Activated CD8-positive, alpha-beta T cell treated with anti-CD3 and anti-CD28 coated beads, Interleukin-2, amount 10 ng/mL, durations not matched to agents 7 days and 5 days (primary cell): ENCODE measurements around the gene MMD. TPM values are rescaled to one million over a fixed set of nuclear protein-coding genes. Genes with fewer than 3 reads are reported as not detected.
A peak's percentile ranks its signal among the peaks of the same experiment; 100 is the strongest.

Experiments
- ATAC-seq: fragments of 150-1000 bp; cut with Tn5 transposase; one replicate; pipeline ENCODE4 v1.10.0; 2021; ENCODE audit warnings: moderate library complexity
- CTCF ChIA-PET: fragments of 350-600 bp; sonication (Branson Sonifier 250); formaldehyde crosslinking; loops from one replicate; lab custom pipeline; 2021; ENCODE audit warnings: antibody characterized with exemption; lab: Charles Lee
- POLR2A ChIA-PET: fragments of 350-600 bp; sonication (Branson Sonifier 250); formaldehyde crosslinking; loops from one replicate; lab custom pipeline; 2021; ENCODE audit warnings: antibody characterized with exemption; lab: Charles Lee
- DNase-seq: peaks from one replicate; pipeline ENCODE4 v3.0.0-alpha.2; 2020
- H3K27ac Mint-ChIP-seq: one replicate; pipeline ENCODE4 v1.8.0; 2021; ENCODE audit warnings: mild to moderate bottlenecking, mixed read lengths
- H3K27me3 Mint-ChIP-seq: one replicate; pipeline ENCODE4 v1.8.0; 2021; ENCODE audit warnings: low read depth, mixed read lengths
- H3K36me3 Mint-ChIP-seq: one replicate; pipeline ENCODE4 v1.8.0; 2021; ENCODE audit warnings: low read depth, mixed read lengths
- H3K4me1 Mint-ChIP-seq: one replicate; pipeline ENCODE4 v1.8.0; 2021; ENCODE audit warnings: low read depth, mixed read lengths
- H3K4me3 Mint-ChIP-seq: one replicate; pipeline ENCODE4 v1.8.0; 2021; ENCODE audit warnings: mild to moderate bottlenecking, mixed read lengths
- H3K9me3 Mint-ChIP-seq: one replicate; pipeline ENCODE4 v1.8.0; 2022; ENCODE audit warnings: mixed read lengths; ENCODE audit not compliant: insufficient read depth
- total RNA-seq, 2 experiments: library from RNA; stranded (reverse); gene quantifications; one replicate each; pipeline ENCODE4 v1.2.3, GENCODE V29; 2021

The MMD gene
- total RNA-seq, 2 experiments from 2014 or later = 39.4 to 41.3 TPM

DNA sequence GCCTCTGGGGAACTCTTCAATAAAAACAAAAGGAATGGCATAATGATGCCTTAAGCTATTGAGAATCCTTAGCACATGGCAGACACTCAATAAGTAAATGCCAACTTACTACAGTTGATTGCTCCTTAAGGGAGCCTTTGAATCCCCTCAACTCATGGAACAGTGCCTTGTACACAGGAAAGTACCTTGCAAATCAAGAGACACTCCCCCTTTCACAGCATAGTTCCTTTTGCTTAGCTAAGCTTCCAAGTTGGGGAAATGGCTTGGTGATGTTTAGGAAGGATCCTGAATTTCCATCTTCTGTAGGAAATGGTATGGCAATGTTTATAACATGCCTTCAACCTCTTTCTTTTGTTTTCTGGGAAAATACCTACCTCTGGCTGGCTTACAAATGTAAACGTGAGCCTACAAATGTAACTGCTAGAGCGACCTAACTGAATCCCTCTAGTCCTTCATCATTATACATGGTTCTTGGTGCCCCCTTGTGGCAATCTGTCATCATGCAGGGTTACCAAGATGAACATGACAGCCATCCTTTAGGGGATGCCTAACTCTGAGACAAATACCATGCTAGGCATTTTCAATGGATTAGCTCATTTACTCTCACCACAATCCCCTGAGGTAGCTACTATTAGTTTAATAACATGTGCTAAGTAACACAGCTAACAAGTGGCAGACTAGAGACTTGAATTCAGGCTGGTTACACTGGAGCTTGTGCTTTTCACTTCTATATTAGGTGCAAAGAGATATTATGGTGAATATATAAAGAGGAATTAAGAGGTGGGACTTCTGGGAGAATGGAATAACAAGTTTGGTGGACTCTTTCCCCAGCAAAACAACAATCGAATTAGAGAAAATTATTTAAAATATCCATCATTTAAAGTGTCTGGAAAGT is 65.0 kb downstream of the MMD start:
- peaks cover 27% of the 10 kb centered on the region for H3K27me3 Mint-ChIP-seq
- no peak overlapping the region for H3K27ac Mint-ChIP-seq
- ATAC-seq (peak; percentile 88), DNase-seq (peak; percentile 87)
- H3K4me1 Mint-ChIP-seq = peaks cover 11% of the 10 kb centered on the region
- CTCF ChIA-PET = interaction anchor here (0.8 to 4.5 kb wide), 35 partner anchors 9 to 455 kb away, joined by 3 to 62 read pairs (median 4); partner anchors contain the start of gene SMIM36
- H3K36me3 Mint-ChIP-seq = peaks cover 9% of the 10 kb centered on the region
- H3K9me3 Mint-ChIP-seq = peaks cover 11% of the 10 kb centered on the region
- H3K4me3 Mint-ChIP-seq = no peak overlapping the region
- POLR2A ChIA-PET = no interaction called here

DNA sequence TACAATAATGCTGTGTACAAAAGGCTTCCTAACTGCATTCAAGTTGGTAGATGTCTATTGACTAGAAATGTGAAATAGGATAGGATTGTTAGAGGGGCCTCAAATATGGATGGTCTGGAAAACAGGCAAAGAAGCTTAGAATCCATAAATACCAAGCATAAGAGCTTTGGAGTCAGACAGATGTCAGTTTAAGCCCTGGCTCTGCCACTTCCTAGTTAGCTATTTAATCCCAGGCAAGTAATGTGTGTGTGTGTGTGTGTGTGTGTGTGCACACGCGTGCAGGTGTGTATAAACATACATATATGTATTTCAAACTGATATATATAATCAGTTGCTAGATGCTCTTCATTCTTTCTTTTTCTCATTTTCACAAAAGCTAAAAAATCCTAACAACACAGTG is 66.7 kb downstream of the MMD start:
- CTCF ChIA-PET = interaction anchor here (0.7 to 4.5 kb wide), 10 partner anchors 10 to 1327 kb away, joined by 3 to 62 read pairs (median 6); partner anchors contain the start of gene SMIM36
- no peaks in the 10 kb centered on the region for H3K36me3 Mint-ChIP-seq

DNA sequence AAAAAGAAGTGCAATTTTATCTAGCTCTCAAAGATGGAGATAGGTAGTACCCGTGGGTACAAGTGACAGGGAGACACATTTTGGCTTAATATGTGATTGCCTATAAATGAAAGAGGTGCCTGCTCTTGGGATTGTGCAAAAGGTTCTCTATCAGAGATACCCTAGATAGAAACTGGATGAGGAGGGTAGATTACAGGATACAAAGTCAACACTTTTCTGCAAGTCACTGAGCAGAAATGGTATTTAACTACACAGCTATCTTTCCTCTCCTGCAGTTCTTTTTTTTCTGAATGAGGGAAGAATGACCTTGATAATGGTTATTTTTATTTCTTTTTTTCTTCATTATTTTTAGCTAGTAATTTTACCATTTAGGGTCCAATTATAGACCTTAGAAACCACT is 67.6 kb downstream of the MMD start:
- Mint-ChIP-seq H3K27me3 (peaks cover 11% of the 10 kb centered on the region), H3K9me3 (no peaks in the 10 kb centered on the region), H3K4me3 (no peak overlapping the region), H3K27ac (no peak overlapping the region), H3K36me3 (no peaks in the 10 kb centered on the region), H3K4me1 (peaks cover 34% of the 10 kb centered on the region)
- ATAC-seq (no peak), DNase-seq (no peak)
- ChIA-PET CTCF (interaction anchor here (0.7 to 4.5 kb wide), 7 partner anchors 44 to 382 kb away, joined by 3 to 62 read pairs (median 3); no protein-coding TSS in a partner anchor), POLR2A (interaction anchor here (0.6 kb wide), 1 partner anchor 61 kb away, joined by 5 read pairs; no protein-coding TSS in a partner anchor)

More for the DNA sequence above, 66.7 kb downstream of the MMD start:
- Mint-ChIP-seq H3K9me3 (no peaks in the 10 kb centered on the region), H3K27me3 (peaks cover 14% of the 10 kb centered on the region), H3K4me3 (no peak overlapping the region), H3K27ac (no peak overlapping the region), H3K4me1 (peaks cover 25% of the 10 kb centered on the region)
- POLR2A ChIA-PET = no interaction called here
- no peak for DNase-seq
- ATAC-seq = no peak

DNA sequence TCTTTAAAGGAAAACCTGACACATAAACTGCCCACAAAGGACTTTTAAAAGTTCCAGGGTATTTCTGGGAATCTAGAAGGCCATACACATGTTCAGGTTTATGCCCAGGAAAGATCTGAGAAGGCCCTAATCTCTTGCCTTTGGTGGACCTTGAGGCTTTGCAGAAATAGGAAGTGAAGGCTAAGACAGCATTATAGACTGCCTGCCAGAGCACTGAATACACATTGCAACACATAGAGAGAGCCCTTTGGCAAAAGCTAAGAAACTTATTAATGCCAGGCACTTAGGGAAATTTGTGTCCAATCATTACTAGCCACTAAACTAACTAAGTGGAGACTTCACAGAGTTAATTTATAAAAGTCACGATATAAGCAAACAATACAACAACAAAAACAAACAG is 70.4 kb downstream of the MMD start:
- H3K27ac Mint-ChIP-seq = no peak overlapping the region
- H3K4me1 Mint-ChIP-seq = peaks cover 53% of the 10 kb centered on the region
- peaks cover 4% of the 10 kb centered on the region for H3K36me3 Mint-ChIP-seq
- ChIA-PET POLR2A (no interaction called here), CTCF (interaction anchor here (1.2 to 1.9 kb wide), 2 partner anchors 163 to 358 kb away, joined by 4 to 7 read pairs; no protein-coding TSS in a partner anchor)
- H3K4me3 Mint-ChIP-seq = no peak overlapping the region
- peaks cover 9% of the 10 kb centered on the region for H3K27me3 Mint-ChIP-seq
- ATAC-seq (no peak), DNase-seq (no peak)
- no peaks in the 10 kb centered on the region for H3K9me3 Mint-ChIP-seq

DNA sequence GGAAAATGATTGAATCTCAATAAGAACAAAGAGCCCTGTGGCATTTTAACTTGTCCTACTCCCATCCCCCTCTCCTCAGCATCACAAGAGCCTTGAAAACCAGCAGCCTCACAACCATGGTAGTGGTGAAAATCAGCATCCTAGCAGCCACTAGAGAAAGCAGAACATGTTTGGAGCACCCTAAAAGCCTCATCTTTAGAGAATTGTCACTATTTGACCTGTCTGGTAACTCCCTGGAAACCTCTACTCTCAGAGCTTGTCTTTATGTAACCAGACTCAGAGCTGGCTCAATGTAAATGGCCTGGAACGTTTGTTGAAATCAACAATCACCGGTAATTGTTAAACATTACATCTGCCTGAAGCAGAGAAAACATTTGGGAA is 70.8 kb downstream of the MMD start:
- no peak overlapping the region for H3K4me3 Mint-ChIP-seq
- peaks cover 5% of the 10 kb centered on the region for H3K36me3 Mint-ChIP-seq
- no peaks in the 10 kb centered on the region for H3K9me3 Mint-ChIP-seq
- ChIA-PET CTCF (no interaction called here), POLR2A (no interaction called here)
- H3K4me1 Mint-ChIP-seq = peaks cover 53% of the 10 kb centered on the region
- H3K27ac Mint-ChIP-seq = no peak overlapping the region
- DNase-seq = no peak
- no peak for ATAC-seq
- peaks cover 9% of the 10 kb centered on the region for H3K27me3 Mint-ChIP-seq

DNA sequence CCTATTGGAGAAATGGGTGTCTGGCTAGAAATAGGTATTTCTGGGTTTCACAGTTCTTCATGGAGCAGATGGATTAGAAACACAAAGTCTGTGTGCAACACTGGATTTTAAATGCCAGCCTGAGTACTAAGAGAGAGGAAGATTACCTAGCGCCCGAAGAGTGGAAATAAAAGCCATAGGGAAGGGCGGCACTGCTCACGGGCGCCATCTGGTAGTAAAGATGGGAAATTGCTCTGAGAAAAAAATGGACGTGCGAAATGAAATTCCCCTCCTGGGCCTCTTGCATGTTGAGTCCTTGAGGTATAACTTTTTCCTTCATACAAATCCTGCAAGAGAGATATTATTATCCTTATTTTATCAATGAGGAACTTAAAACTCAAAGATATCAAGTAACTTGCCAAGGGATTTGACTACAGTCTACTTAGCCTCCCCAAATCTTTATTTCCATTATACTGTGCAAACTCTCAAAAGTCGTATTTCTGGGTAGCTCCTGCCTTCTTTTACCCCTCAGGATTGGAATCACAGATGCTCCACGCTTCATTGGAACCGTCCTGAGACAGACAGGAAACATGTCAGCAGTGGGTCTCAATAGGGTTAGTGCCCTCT is 72.8 kb downstream of the MMD start:
- DNase-seq = peak; percentile 62
- POLR2A ChIA-PET = no interaction called here
- no peak for ATAC-seq

DNA sequence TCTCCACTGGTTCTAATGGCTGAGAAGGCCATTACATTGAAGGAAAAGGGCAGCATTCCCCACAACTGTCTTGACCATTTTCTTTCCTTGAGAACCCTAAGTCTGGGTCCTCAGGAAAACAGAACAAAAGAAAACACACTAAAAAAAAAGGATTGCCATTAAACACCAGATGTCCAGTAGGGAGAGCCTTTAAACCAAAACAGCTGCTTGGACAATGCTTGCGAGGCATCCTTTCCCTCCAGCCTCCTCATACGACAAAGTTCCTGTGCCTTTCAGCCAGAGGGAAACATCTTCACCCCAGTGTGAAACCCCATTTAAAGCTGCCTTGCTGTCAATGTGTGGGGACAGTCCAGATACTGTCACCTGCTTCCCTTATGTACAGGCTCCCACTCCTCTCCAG is 74.3 kb downstream of the MMD start:
- Mint-ChIP-seq H3K4me3 (no peak overlapping the region), H3K4me1 (peaks cover 78% of the 10 kb centered on the region), H3K9me3 (no peaks in the 10 kb centered on the region), H3K27ac (no peak overlapping the region), H3K36me3 (peaks cover 9% of the 10 kb centered on the region), H3K27me3 (no peaks in the 10 kb centered on the region)
- ATAC-seq (no peak), DNase-seq (no peak)
- POLR2A ChIA-PET = interaction anchor here (2.0 kb wide), 1 partner anchor 74 kb away, joined by 6 read pairs; the partner anchor contains the start of gene MMD
- CTCF ChIA-PET = interaction anchor here (0.7 to 6.2 kb wide), 18 partner anchors 9 to 373 kb away, joined by 3 to 57 read pairs (median 4); partner anchors contain the start of gene MMD

More for the DNA sequence above, 72.8 kb downstream of the MMD start:
- no peaks in the 10 kb centered on the region for H3K27me3 Mint-ChIP-seq
- H3K4me1 Mint-ChIP-seq = peaks cover 65% of the 10 kb centered on the region
- CTCF ChIA-PET = interaction anchor here (0.7 to 6.2 kb wide), 23 partner anchors 8 to 374 kb away, joined by 3 to 57 read pairs (median 4); partner anchors contain the start of gene MMD
- no peaks in the 10 kb centered on the region for H3K9me3 Mint-ChIP-seq
- no peak overlapping the region for H3K4me3 Mint-ChIP-seq
- H3K36me3 Mint-ChIP-seq = peaks cover 9% of the 10 kb centered on the region
- no peak overlapping the region for H3K27ac Mint-ChIP-seq

DNA sequence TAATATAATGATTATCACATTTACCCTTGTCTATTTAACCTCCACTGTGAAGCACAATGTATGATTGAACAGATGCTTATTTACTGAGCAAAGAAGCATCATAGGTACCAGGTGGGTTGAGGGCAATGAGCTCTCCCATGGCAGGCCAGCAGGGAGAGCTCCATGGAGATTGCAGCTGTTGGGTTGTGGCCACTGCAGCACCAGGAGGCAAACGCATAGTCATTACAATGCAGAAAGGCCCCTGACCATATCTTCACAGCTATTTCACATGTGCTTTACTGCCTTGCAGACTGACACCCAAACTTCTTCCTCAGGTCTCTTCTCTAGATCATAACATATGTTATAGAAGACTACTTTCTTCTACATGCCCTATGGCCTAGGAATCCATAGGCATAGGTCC is 75.0 kb downstream of the MMD start:
- DNase-seq (no peak), ATAC-seq (no peak)
- Mint-ChIP-seq H3K27ac (peak overlapping the region; percentile 56), H3K36me3 (peaks cover 9% of the 10 kb centered on the region), H3K27me3 (no peaks in the 10 kb centered on the region), H3K4me1 (peaks cover 83% of the 10 kb centered on the region), H3K9me3 (no peaks in the 10 kb centered on the region), H3K4me3 (no peak overlapping the region)
- ChIA-PET CTCF (interaction anchor here (1.6 to 6.2 kb wide), 6 partner anchors 9 to 354 kb away, joined by 3 to 57 read pairs (median 10); no protein-coding TSS in a partner anchor), POLR2A (interaction anchor here (2.0 kb wide), 1 partner anchor 75 kb away, joined by 6 read pairs; the partner anchor contains the start of gene MMD)

DNA sequence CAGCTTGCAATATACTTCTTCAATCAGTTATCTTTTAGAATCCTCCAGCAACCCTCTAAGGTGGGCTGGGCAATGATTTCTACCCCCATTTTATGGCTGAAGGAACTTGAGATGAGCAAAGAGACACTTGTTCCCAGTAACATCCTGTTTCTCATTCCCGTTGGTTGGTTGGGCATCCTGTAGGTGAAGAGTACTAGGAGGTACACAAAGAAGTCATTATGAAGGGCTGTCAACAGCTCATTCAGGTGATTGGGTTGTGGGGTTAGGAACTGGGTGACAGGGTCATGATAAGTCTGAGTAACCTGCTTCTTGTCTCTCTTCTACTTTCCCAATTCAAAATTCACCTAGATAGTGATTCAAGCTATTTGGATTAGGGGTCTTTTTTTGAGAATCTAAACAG is 76.5 kb downstream of the MMD start:
- ChIA-PET POLR2A (no interaction called here), CTCF (interaction anchor here (1.0 to 6.2 kb wide), 5 partner anchors 10 to 352 kb away, joined by 4 to 57 read pairs (median 7); no protein-coding TSS in a partner anchor)
- Mint-ChIP-seq H3K36me3 (peaks cover 9% of the 10 kb centered on the region), H3K27ac (peak overlapping the region; percentile 92), H3K4me1 (peaks cover 83% of the 10 kb centered on the region), H3K9me3 (no peaks in the 10 kb centered on the region), H3K27me3 (no peaks in the 10 kb centered on the region), H3K4me3 (peak overlapping the region; percentile 32)
- DNase-seq (no peak), ATAC-seq (no peak)

DNA sequence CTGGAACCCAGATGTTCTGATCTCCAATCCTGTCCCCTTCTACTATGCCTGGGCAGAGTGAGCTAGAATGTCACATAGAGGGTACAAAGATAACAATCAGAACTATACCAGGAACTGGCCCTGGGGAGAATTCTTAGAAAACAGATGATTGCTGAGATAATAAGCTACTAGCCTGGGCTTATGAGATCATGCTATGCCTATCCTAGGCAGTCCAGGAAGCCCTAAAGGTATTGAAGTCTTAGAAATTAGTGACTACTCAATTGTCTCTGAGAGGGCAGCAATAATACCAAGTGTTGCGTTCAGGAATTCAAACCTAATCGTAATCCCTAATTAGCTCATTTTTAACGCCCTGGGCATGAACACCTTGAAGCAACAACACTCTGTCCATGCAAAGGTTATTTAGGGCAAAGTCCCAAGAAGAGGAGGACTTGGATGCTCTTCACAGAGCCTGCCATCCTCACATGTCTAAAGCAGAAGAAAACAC is 77.1 kb downstream of the MMD start:
- peaks cover 83% of the 10 kb centered on the region for H3K4me1 Mint-ChIP-seq
- peaks cover 3% of the 10 kb centered on the region for H3K27me3 Mint-ChIP-seq
- peak overlapping the region; percentile 32 for H3K4me3 Mint-ChIP-seq
- no peaks in the 10 kb centered on the region for H3K9me3 Mint-ChIP-seq
- DNase-seq (peak; percentile 76), ATAC-seq (peak; percentile 95)
- ChIA-PET POLR2A (no interaction called here), CTCF (interaction anchor here (0.6 to 6.2 kb wide), 7 partner anchors 10 to 352 kb away, joined by 3 to 57 read pairs (median 6); no protein-coding TSS in a partner anchor)
- peak overlapping the region; percentile 92 for H3K27ac Mint-ChIP-seq
- peaks cover 12% of the 10 kb centered on the region for H3K36me3 Mint-ChIP-seq

DNA sequence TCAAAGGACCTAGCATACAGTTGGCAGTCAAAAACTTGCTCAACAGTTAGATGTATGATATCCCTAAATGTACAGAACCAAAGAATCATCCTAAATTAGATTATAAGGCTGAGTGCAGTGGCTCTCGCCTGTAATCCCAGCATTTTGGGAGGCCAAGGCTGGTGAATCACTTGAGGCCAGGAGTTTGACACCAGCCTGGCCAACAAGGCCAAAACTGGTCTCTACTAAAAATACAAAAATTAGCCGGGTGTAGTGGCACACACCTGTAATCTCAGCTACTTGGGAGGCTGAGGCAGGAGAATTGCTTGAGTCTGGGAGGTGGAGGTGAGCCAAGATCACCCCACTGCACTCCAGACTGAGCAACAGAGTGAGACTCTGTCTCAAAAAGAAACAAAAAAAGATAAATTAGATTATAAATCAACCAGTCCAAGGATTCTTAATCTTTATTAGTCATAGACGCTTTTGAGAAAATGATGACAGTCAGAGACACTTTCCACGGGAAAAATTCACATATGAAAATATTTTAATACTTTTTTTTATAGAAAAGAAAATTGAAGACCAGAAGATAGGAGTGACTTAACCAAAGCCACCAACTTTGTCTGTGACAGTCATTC is 77.6 kb downstream of the MMD start:
- POLR2A ChIA-PET = no interaction called here
- H3K27ac Mint-ChIP-seq = peak overlapping the region; percentile 92
- peak overlapping the region; percentile 32 for H3K4me3 Mint-ChIP-seq
- CTCF ChIA-PET = interaction anchor here (0.6 to 6.2 kb wide), 7 partner anchors 10 to 351 kb away, joined by 3 to 57 read pairs (median 6); no protein-coding TSS in a partner anchor
- H3K9me3 Mint-ChIP-seq = peaks cover under 1% of the 10 kb centered on the region
- H3K36me3 Mint-ChIP-seq = peaks cover 15% of the 10 kb centered on the region
- DNase-seq (no peak), ATAC-seq (peak; percentile 45)
- peaks cover 7% of the 10 kb centered on the region for H3K27me3 Mint-ChIP-seq
- H3K4me1 Mint-ChIP-seq = peaks cover 78% of the 10 kb centered on the region
